HG03060 (cell line): Measurements from ENCODE around the gene POU4F1.

Source experiments
- ATAC-seq: cut with Tn5 transposase; IDR thresholded peaks from one replicate; pipeline ENCODE4 v1.9.1; 2021; ENCODE audit warnings: low read depth, moderate number of reproducible peaks; ENCODE audit not compliant: unreplicated experiment

Gene POU4F1

DNA sequence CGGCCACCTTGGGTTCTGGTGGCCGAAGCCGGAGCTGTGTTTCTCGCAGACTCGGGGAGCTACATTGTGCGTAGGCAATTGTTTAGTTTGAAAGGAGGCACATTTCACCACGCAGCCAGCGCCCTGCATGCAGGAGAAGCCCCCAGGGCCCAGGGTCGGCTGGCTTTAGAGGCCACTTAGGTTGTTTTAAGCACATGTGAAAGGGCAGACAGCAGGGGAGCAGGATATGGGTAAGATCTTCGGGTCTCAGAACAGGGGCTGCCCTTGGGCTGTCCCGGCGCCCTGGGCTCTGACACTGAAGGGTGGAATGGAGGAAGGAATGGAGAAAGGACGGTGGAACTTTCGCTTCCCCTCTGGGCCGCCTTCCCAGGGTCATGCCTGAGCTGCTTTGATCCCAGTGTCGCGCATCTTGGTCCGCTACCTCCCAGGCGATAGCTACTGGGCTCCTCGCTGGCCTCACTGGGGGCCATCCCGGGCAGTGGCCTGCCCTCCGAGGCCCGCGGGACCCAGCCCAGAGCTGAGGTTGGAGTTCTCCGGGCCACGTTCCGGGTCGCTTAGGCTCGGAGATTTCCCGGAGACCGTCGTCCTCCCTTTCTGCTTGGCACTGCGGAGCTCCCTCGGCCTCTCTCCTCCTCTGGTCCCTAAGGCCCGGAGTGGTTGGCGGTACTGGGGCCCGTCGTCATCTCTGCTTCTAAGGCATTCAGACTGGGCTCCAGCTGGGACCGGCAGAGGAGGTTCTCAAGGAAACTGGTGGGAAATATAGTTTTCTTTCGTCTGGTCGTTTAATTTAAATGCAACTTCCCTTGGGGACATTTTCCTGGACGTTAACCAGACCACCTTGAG is 4.3 kb upstream of the POU4F1 start:
- ATAC-seq = no peak

DNA sequence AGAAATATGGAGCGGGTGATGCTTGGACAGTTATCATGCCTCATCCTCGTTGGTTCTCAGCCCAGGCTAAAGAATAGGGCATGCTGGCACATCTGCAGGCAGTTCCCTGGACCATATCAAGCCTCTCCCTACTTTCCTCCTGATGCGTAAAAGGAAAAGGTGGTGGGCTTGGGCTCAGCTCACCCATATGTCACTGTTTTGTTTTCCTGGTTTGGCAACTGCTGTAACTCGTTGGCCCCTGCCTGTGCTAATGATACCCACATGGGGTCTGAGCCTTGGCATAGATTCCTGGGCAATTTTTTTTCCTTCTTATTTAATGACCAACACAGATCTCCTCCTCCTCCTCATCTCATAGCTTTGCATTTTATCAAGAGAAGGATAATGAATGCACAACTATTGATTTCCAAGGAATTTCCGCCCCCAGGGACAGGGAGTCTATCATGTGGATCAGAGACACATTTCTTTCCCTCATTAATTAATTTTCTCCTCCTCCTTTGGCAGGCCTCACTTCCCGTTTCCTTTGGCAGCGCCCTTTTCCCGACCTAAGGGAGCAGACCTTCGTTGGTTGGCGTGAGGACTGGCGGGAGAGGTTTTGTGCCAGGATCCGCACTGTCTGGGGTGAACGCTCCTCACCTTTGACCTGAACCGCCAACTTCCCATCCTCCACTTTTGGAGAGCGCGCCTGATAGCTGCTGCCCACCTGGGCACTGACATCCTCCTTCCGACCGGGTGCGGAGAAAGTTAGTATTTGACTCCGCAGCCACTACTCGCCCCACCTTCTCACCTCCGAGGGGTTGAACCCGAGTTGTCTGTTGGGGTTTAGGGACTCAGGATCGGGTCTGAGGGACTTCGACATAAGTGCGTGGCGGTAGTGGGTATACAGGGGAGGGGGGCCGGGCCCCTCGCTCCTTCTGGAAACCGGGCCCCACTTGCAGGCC is 3.4 kb upstream of the POU4F1 start:
- ATAC-seq = no peak

DNA sequence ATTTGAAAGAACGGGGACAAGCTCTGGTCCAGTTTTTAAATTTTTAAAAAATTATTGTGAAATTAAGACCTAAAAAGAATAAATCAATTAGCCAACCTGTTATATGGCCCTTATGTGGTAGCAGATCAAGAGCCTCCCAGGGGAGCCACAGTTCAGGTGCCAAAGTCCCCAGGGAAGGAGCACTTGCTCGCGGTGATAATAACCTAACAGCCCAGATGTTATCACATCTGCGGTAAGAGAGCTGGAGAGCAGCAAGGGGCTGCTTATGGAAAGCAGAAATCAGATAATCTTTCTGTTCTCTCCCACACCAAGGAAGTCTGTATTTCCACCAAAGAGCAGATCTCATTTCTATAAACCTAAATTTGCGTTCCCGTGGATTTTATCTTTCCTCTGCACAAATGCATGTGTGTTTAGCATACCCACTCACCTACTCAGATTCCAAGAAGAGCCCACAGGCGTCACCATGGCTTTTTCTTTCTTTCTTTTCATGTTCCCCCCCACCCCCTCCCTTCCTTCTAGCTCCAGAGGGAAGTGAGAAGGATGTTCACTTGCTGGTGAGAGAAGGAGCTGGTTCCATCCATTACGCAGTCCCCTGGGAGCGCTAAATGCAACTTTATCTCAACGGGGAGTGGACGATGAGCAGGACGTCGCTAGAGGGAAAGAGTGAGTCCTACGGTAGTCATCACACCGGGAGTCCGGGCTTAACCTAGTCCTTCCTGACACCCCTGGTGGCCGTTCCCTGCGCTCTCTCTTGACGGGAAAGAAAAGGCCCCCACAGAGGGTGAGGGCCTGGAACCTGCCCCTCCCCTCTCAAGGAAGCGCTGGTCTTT is 1.6 kb upstream of the POU4F1 start:
- no peak for ATAC-seq

DNA sequence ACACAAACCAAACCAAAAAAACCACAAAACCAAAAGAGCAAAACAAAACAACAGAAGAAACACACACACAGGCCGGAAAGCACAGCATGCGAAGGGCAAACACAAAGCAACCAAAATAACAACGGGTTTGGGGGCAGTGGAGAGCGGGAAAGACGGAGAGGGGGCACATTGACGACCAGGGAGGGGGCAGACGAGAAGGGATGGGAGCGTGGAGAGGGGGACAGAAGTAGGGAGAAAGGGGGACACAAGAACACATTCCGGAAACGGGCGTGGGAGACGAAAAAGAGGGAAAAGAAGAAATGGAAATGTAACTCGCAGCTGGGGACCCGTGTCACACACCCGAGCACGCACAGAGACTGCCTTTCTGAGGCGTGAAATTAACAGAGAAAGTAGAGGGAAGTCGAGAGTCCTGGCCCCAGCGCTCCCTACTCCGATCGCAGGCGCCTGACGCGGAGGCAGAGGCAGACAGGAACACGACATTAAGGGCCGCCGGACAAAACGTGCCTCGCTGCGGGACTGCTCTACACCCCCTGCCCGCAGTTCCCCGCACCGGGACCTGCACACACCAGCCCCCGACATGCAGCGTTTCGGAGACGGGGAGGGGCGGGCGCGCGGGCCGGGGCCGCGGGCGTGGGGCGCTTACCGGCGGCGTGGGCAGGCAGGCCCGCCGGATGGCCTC is 652 bp downstream of the POU4F1 start:
- no peak for ATAC-seq

DNA sequence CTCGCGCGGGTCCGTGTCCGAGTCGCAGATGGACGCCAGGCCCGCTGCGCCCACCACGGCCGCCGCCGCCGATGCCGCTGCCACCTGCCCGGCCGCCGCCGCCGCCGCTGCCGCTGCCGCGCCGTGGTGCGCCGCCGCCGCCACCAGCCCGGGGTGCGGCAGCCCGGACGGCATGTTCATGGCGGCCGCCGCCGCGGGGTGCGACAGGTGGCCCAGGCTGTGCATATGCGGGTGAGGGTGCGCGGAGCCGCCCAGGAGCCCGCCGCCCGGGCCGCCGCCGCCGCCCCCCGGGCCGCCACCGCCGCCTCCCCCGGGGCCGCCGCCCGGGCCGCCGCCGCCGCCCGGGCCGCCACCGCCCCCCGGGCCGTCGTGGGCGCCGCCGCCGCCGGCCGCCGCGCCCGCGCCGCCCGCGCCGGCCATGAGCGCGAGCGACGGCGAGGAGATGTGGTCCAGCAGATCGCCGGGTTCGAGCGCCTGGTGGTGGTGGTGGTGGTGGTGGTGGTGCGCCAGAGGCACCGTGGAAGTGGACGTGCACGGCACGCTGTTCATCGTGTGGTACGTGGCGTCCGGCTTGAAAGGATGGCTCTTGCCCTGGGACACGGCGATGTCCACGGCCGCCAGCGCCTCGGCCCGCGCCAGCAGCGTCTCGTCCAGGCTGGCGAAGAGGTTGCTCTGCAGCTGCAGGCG is 1.3 kb downstream of the POU4F1 start:
- ATAC-seq = no peak

DNA sequence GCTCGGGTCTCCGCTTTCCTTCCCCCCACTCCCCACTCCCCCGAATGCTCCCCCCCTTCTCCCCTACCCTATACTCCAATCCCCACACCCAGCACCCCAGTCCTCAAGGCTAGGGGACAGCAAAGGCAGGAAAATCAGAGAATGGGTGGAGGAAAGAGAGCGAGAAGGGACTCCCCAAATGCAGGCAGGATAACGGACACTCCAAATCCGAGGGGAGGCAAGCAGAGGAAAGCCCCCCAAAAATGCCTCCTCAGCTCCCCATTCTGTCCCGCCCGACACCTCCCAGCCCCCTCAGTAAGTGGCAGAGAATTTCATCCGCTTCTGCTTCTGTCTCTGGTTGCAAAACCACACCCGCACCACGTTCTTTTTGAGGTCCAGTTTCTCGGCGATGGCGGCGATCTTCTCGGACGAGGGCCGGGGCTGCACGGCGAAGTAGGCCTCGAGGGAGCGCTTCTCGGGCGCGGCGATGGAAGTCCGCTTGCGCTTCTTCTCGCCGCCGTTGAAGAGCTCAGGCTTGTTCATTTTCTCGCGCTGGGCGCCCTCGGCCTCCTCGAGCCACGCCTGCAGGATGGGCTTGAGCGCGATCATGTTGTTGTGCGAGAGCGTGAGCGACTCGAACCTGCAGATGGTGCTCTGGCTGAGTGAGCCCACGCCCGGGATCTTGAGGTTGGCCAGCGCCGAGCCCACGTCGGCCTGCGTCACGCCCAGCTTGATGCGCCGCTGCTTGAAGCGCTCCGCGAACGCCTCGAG is 2.1 kb downstream of the POU4F1 start:
- ATAC-seq = no peak

DNA sequence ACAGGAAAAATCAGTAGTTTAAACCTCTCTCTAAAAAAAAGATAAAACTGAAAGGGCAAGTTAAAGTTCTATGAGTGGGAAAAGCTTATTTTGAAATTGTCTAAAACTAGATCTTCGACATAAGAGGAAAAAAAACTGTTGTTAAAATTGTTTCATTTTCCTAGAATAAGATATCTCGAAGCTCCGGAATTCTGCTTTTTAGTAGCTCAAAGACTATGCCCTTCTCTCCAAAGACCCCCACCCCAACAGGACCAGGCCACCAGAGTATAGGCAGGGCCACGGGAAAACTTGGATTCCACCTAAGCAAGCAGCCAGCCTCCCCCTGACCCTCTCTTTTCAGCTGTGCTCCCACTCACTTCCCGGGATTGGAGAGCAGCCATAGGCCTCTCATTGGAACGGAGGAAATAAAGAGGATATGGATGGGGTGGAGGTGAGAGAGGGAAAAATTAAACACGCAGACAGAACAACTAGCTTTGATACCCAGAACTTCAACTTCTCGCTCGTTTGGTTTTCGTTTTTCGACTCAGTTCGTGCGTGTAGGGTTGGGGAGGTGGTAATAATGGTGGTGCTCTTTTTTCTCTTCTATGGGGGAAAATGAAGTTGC is 3.0 kb downstream of the POU4F1 start:
- ATAC-seq = no peak

DNA sequence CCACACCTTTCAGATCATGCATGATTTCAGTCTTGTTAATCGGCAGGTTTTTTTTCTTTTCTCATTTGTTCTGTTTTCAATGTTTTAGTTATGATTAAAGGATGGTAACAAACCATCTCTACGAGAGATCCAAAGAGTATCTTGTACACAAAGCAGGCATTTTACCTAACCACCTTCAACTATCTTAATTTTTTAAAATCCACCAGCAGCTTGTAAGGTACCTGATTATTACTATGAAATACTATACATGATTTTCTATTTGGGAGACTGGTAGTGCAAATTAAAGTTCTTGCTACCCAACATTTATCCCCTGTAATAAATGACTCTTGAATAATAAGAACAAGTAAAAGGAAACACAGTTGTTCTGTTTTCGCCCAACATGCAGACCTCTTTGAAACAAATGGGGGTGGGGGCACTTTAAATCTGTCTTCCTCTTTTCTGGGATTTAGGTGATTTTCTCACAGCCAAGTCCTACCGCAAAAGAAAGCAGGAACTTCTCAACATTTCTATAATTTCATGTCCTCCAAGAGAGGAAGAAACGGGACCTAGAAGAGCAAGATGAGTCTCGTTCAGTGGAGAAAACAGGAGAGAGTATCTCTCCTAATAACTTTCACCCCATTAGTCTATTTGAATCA is 3.6 kb downstream of the POU4F1 start:
- no peak for ATAC-seq

DNA sequence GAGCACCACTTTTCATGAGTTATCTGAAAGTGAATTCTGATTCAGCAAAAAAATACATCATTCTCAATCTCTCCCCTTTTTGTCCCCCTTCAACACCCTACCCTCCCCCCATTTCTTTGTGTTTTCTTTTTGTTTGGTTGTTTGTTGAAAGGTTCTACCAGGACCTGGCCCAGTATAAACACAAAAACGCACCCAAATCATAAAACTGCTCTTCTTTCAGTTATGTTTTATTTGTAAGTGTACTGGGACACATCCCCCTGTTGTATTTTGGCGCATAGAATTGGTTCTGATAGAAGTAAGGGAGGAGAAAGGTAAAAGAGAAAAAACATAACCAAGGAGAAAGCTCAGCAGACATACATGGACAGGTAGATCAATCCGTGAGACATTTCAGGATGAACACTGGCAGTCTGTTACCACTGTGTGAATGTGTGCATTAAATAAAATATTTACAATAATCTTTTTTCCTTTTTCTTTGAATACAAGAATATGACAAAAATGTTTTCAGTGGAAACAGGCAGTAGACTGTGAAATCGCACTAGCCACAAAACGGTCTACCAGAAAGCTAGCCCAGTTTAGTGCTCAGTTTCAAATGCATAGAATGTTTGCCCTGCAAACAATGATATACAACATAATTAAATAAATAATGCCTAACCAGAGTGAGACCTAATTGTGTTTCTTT is 4.2 kb downstream of the POU4F1 start:
- no peak for ATAC-seq

DNA sequence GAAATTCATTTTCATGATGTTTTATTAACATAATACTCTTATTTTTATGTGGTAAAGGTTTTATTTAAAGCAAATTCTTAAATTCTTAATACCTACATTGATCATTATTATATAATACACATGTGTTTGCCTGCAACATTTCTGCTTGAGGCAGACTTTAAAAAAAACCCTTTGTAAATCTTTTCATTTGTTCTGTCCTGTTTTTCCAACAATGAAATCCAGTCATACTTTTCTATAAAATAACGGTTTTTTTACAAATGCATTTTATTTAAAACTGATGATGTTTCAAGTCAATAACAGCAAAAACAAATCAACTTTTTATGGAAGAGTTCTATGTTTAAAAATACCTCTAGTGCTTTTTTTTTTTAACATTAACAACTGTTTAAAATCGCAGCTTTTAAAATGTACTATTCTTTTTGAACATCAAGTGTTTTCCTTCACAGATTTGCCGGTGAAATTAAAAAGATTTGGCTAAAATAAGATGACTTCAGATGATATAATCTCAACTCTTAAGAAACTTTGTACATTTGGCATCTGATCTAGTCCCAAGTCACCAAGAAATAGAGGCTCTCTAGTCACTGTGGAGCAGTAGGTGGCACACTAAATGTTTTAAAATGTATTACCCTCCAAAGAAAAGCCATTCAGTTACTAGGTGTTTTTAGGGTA is 5.1 kb downstream of the POU4F1 start:
- ATAC-seq = no peak

DNA sequence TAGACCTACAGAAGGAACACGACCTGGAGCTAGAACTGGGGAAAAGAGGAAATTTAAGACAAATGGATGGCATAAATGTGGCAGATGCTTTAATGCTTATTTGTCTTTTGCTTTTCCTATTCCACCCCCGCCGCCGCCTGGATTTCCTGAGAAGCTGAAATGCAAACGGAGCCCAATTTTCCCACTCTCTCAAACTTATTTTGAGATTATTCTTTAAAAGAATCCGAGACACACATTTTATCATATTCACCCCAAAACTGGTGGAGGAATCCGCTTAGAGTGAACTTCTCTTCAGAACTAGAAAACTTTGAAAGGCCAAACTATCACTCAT is 5.8 kb downstream of the POU4F1 start:
- no peak for ATAC-seq

DNA sequence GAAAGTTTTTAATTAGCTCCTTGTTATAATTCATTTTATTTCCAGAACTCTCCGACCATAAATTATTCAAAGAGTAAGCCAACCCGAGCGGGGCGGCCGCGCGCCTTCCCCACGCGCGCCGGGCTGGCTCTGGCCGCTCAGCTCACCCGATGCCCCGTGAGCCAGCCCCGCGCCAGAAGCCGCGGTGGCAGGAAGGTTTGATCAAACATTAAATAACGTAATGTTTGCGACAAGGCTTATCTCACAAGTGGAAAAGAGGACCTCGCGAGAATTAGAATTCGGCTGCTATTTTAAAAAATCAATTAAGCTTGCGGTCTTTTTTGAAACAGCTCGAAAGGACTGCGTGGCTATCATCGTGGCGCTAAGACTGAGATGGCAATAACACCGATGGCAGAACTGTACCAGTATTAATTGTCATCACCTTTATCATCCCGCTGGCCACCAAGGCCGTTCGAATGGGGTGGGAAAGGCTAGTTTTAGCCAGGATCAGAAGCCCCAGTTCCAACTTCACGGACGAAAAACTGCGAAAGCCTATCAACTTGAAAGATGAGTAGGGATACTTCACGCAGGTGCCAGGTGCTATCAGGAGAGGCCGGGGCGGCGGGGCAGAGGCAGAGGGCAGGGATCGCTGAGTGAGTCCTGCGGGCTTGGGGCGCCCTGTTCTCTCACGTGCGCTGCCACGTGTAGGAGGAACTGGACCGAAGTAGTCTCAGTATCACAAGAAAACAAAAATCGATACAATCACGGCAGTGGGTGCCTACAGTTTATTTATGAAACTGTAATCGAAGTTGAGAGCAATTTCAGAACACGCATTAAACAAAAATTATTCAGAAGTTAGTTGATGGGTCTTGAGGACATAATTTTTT is 6.4 kb downstream of the POU4F1 start:
- ATAC-seq = no peak

DNA sequence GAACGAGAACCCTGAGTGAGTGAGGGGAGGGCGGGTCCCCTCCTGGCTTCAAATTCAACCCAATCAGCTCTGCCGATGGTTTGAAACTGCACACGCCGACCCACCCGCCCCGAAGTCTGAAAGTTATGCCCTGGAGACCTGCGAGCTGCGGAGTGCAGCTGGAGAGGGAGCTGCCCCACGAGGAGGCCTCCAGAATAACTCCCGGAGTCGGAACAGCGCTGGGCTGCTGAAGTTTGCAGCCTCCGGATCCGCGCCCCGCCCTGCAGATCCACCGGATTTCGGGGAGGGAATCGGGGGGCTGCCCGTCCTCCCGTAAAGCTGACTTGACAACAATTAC is 7.0 kb downstream of the POU4F1 start:
- no peak for ATAC-seq

DNA sequence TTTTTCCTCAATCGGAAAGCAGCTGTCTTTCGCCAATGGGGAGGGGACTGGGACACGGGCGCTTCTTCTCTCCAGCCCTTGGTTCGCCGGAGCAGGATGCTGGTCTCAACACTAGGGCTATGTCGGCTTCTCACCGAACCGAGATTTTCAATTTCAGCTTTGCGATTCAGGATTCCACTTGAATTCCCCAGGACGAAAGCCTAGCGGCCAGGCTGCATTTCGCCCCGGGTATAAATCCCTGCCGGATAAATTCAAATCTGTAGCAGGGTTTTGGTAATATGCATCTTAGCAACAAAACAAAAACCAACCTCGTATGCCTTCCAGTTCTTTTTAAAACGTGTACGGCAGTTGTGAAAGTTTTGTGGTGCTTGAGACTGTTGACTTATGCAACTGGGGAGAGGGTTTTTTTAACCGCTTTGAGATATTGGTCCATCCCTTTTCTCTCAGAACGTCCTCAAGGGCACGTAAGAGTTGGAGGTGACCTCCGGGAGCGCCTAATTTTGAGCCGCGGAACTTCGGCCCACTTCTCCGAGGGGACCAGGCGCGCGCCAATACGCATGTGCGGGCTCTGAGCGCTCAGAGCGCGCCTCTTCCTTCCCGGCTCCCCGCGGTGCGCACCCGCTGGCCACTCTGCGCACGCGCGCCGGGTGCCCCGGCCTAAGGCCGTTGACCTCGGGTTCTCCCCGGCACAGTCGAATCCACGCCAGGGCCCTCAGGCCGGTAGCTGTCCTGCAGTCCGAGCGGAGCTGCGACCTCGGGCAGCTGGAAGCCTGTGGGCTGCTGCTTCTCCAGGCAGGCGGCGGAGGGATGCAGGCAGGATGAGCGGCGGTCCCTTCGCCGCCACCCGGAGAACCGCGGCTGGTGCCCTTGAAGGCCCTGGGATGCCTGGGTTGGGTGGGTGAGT is 7.6 kb downstream of the POU4F1 start:
- ATAC-seq = no peak

DNA sequence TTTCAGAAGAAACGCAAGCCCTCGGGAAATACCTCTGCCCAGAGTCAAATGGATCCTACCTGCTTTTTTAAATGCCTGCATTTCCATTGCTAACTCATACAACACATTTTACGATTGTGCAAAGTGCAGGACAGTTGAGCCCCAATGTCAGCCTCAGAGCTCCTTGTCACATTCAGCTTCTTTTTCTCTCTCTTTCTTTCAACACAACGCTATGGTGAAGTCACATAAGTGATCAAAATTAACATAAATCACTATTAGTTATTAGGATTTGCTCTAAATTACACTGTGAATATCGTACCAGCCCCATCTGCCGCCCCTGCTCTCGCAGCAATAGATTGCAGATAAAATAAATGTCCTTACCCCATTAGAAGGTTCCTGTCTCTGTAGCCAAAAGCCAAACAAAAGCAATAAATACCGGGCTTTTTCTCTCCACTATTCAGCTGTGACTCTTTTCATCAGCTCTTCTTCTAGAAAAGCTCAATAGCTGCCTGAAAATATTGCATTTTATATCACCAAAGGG is 8.8 kb downstream of the POU4F1 start:
- no peak for ATAC-seq
